ENCODE measurements around the gene RNFT2. TPM values are rescaled to one million over a fixed set of nuclear protein-coding genes. Genes with fewer than 3 reads are reported as not detected.

The RNFT2 gene
- total RNA-seq, 1 experiment from 2014 or later: 12.6 TPM

GRCh38 chr12:116727261-116727660 is 10.9 kb upstream of the RNFT2 start:
- BruUV-seq (replicated peaks): no TSS peak
- POLR2A ChIA-PET (ENCODE audit: unreplicated experiment): no interaction called here
- CTCF ChIA-PET: no interaction called here
- Histone ChIP-seq H3K9ac (ENCODE audit: low read length) (no peak overlapping the region), H2AFZ (ENCODE audit: low read length) (no peak overlapping the region), H3K79me2 (ENCODE audit: low read length) (peaks cover 67% of the 10 kb centered on the region), H3K4me3 (ENCODE audit: low read length) (no peak overlapping the region), H3K27ac (ENCODE audit: low read length) (no peak overlapping the region), H3K4me1 (ENCODE audit: insufficient read depth, low read length) (no peaks in the 10 kb centered on the region), H3K9me3 (ENCODE audit: low read length) (no peaks in the 10 kb centered on the region), H4K20me1 (ENCODE audit: low read length) (peaks cover 3% of the 10 kb centered on the region), H3K27me3 (ENCODE audit: low read length) (no peaks in the 10 kb centered on the region), H3K36me3 (ENCODE audit: low read depth, low read length) (peaks cover 12% of the 10 kb centered on the region), H3K4me2 (ENCODE audit: low read length) (no peak overlapping the region), H3F3A (ENCODE audit: low read length, unreplicated experiment) (no peaks in the 10 kb centered on the region), H3K9me2 (replicated peaks; ENCODE audit: low read length) (no peaks in the 10 kb centered on the region)
- ATAC-seq: no peak; the same call in 1 of the 2 replicates
- DNase-seq: no peak
- intact Hi-C loops (cut with micrococcal nuclease): no loop called here
- TF ChIP-seq EZH2phosphoT487 (IDR thresholded peaks at IDR 0.05; ENCODE audit: borderline replicate concordance, low read length): no peak
- no peak for TF ChIP-seq EZH2 (IDR thresholded peaks at IDR 0.05; ENCODE audit: low read length, unreplicated experiment)
- TF ChIP-seq CTCF (conservative IDR thresholded peaks at IDR 0.05; ENCODE audit: low read depth, low read length): no peak

GRCh38 chr12:116727891-116728290 is 10.2 kb upstream of the RNFT2 start:
- H3K79me2 ChIP-seq (ENCODE audit: low read length): peaks cover 72% of the 10 kb centered on the region
- no peak overlapping the region for H3K9ac ChIP-seq (ENCODE audit: low read length)
- no peak for DNase-seq
- no peaks in the 10 kb centered on the region for H3K9me2 ChIP-seq (replicated peaks; ENCODE audit: low read length)
- H3F3A ChIP-seq (ENCODE audit: low read length, unreplicated experiment): no peaks in the 10 kb centered on the region
- ChIA-PET CTCF (no interaction called here), POLR2A (ENCODE audit: unreplicated experiment) (no interaction called here)
- intact Hi-C loops (cut with micrococcal nuclease): no loop called here
- H3K4me1 ChIP-seq (ENCODE audit: insufficient read depth, low read length): no peaks in the 10 kb centered on the region
- H4K20me1 ChIP-seq (ENCODE audit: low read length): peaks cover 3% of the 10 kb centered on the region
- no peak overlapping the region for H3K4me2 ChIP-seq (ENCODE audit: low read length)
- no peaks in the 10 kb centered on the region for H3K27me3 ChIP-seq (ENCODE audit: low read length)
- no peaks in the 10 kb centered on the region for H3K9me3 ChIP-seq (ENCODE audit: low read length)
- BruUV-seq (replicated peaks): no TSS peak
- TF ChIP-seq CTCF (conservative IDR thresholded peaks at IDR 0.05; ENCODE audit: low read depth, low read length): no peak
- TF ChIP-seq EZH2phosphoT487 (IDR thresholded peaks at IDR 0.05; ENCODE audit: borderline replicate concordance, low read length): no peak
- TF ChIP-seq EZH2 (IDR thresholded peaks at IDR 0.05; ENCODE audit: low read length, unreplicated experiment): no peak
- no peak overlapping the region for H3K27ac ChIP-seq (ENCODE audit: low read length)
- no peak for ATAC-seq
- H3K36me3 ChIP-seq (ENCODE audit: low read depth, low read length): peaks cover 9% of the 10 kb centered on the region; the same call in 1 of the 2 replicates
- H3K4me3 ChIP-seq (ENCODE audit: low read length): no peak overlapping the region
- no peak overlapping the region for H2AFZ ChIP-seq (ENCODE audit: low read length)

GRCh38 chr12:116731801-116732200 is 6.3 kb upstream of the RNFT2 start:
- no TSS peak for BruUV-seq (replicated peaks)
- no peaks in the 10 kb centered on the region for H3F3A ChIP-seq (ENCODE audit: low read length, unreplicated experiment)
- no peak overlapping the region for H2AFZ ChIP-seq (ENCODE audit: low read length)
- no peak overlapping the region for H3K9ac ChIP-seq (ENCODE audit: low read length)
- TF ChIP-seq EZH2phosphoT487 (IDR thresholded peaks at IDR 0.05; ENCODE audit: borderline replicate concordance, low read length) (no peak), EZH2 (IDR thresholded peaks at IDR 0.05; ENCODE audit: low read length, unreplicated experiment) (no peak), CTCF (conservative IDR thresholded peaks at IDR 0.05; ENCODE audit: low read depth, low read length) (no peak)
- peaks cover 11% of the 10 kb centered on the region for H4K20me1 ChIP-seq (ENCODE audit: low read length)
- H3K4me2 ChIP-seq (ENCODE audit: low read length): no peak overlapping the region
- H3K4me3 ChIP-seq (ENCODE audit: low read length): no peak overlapping the region
- H3K9me2 ChIP-seq (replicated peaks; ENCODE audit: low read length): no peaks in the 10 kb centered on the region
- no peaks in the 10 kb centered on the region for H3K27me3 ChIP-seq (ENCODE audit: low read length)
- DNase-seq (no peak), ATAC-seq (no peak)
- ChIA-PET CTCF (no interaction called here), POLR2A (ENCODE audit: unreplicated experiment) (no interaction called here)
- intact Hi-C loops (cut with micrococcal nuclease): no loop called here
- H3K4me1 ChIP-seq (ENCODE audit: insufficient read depth, low read length): peaks cover 26% of the 10 kb centered on the region
- H3K36me3 ChIP-seq (ENCODE audit: low read depth, low read length): peaks cover 22% of the 10 kb centered on the region
- H3K27ac ChIP-seq (ENCODE audit: low read length): no peak overlapping the region
- no peaks in the 10 kb centered on the region for H3K9me3 ChIP-seq (ENCODE audit: low read length)
- peaks cover 82% of the 10 kb centered on the region for H3K79me2 ChIP-seq (ENCODE audit: low read length)

Measured in PC-3 (cell line).